Osteoblast (primary cell): ENCODE measurements around the gene MAPK14. TPM values are rescaled to one million over a fixed set of nuclear protein-coding genes. Genes with fewer than 3 reads are reported as not detected.

Experiments
- DNase-seq: peaks from one replicate; pipeline ENCODE4 v3.0.0; 2011; ENCODE audit warnings: low spot score, mixed read lengths; ENCODE audit not compliant: insufficient read length; ENCODE audit errors: missing footprints
- H2AFZ ChIP-seq: 2 replicates; pipeline ENCODE4 v1.6.0; 2011; ENCODE audit warnings: mild to moderate bottlenecking, low read length
- H3K27ac ChIP-seq: 2 replicates; pipeline ENCODE4 v1.5.1; 2011; ENCODE audit warnings: mild to moderate bottlenecking, low read depth, low read length, moderate library complexity
- H3K27me3 ChIP-seq: 2 replicates; pipeline ENCODE4 v1.6.0; 2012; ENCODE audit warnings: mild to moderate bottlenecking, control low read depth, inconsistent platforms, low read length, moderate library complexity; ENCODE audit not compliant: insufficient read depth
- H3K36me3 ChIP-seq: 2 replicates; pipeline ENCODE4 v1.5.1; 2011; ENCODE audit warnings: mild to moderate bottlenecking, low read length, control low read depth, moderate library complexity; ENCODE audit not compliant: insufficient read depth
- H3K4me1 ChIP-seq: 2 replicates; pipeline ENCODE4 v1.5.1; 2011; ENCODE audit warnings: mild to moderate bottlenecking, low read length, control low read depth, moderate library complexity; ENCODE audit not compliant: insufficient read depth
- H3K4me2 ChIP-seq: 2 replicates; pipeline ENCODE4 v1.6.0; 2011; ENCODE audit warnings: mild to moderate bottlenecking, low read length; ENCODE audit not compliant: insufficient read depth
- H3K4me3 ChIP-seq: fragments of 200-600 bp; sonication (generic); 3 replicates; pipeline ENCODE4 v1.5.1; 2012; ENCODE audit warnings: mild to moderate bottlenecking, low read length, inconsistent platforms; ENCODE audit not compliant: insufficient read depth
- H3K79me2 ChIP-seq: 2 replicates; pipeline ENCODE4 v1.6.0; 2012; ENCODE audit warnings: mild to moderate bottlenecking, low read length, control low read depth, inconsistent platforms; ENCODE audit not compliant: insufficient read depth
- H3K9me3 ChIP-seq: 2 replicates; pipeline ENCODE4 v1.5.1; 2011; ENCODE audit warnings: low read depth, low read length, control low read depth
- H4K20me1 ChIP-seq: 2 replicates; pipeline ENCODE4 v1.6.0; 2012; ENCODE audit warnings: mild to moderate bottlenecking, low read length, control low read depth; ENCODE audit not compliant: insufficient read depth
- total RNA-seq: library from RNA; depleted of rRNA; stranded (reverse); fragments of >200 nt; gene quantifications from 2 replicates; pipeline ENCODE4 v1.2.3, GENCODE V29; 2012
- TF ChIP-seq, protein P1 (sequence below): IDR thresholded peaks from 2 replicates; pipeline ENCODE4 v1.5.1; 2011; ENCODE audit warnings: mild to moderate bottlenecking, low read depth, low read length, moderate library complexity; ENCODE audit errors: extremely low read depth

The MAPK14 gene
- total RNA-seq, 1 donor: 90.5 TPM

- DNase-seq: no peak
- Histone ChIP-seq H3K4me1 (no peaks in the 10 kb centered on the region), H3K27me3 (peaks cover 2% of the 10 kb centered on the region), H3K36me3 (no peaks in the 10 kb centered on the region), H3K79me2 (no peaks in the 10 kb centered on the region), H3K9me3 (no peaks in the 10 kb centered on the region), H3K27ac (no peak overlapping the region), H3K4me3 (no peak overlapping the region), H3K4me2 (no peak overlapping the region), H4K20me1 (no peaks in the 10 kb centered on the region), H2AFZ (no peak overlapping the region)
- TF ChIP-seq, protein P1, sequence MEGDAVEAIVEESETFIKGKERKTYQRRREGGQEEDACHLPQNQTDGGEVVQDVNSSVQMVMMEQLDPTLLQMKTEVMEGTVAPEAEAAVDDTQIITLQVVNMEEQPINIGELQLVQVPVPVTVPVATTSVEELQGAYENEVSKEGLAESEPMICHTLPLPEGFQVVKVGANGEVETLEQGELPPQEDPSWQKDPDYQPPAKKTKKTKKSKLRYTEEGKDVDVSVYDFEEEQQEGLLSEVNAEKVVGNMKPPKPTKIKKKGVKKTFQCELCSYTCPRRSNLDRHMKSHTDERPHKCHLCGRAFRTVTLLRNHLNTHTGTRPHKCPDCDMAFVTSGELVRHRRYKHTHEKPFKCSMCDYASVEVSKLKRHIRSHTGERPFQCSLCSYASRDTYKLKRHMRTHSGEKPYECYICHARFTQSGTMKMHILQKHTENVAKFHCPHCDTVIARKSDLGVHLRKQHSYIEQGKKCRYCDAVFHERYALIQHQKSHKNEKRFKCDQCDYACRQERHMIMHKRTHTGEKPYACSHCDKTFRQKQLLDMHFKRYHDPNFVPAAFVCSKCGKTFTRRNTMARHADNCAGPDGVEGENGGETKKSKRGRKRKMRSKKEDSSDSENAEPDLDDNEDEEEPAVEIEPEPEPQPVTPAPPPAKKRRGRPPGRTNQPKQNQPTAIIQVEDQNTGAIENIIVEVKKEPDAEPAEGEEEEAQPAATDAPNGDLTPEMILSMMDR: no peak
Observed at GRCh38 chr6:36147294-36147693, 119.7 kb downstream of the MAPK14 start.

DNA sequence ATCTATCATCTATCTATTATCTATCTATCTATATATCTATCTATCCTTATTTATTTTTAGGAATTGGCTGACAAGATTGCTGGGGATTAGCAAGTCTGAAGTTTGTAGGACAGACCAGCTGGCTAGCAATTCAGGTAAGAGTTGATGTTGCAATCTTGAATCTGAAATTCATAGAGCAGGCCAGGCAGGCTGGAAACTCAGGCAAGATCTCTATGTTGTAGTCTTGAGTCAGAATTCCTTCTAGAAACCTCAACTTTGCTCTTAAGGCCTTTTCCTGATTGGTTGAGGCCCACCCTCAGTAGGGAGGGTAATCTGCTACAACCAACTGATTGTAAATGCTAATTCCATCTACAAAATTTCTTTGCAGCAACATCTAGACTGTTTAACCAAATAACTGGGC lies 121.9 kb downstream of the MAPK14 start:
- Histone ChIP-seq H3K27me3 (peaks cover 2% of the 10 kb centered on the region), H3K27ac (no peak overlapping the region), H4K20me1 (no peaks in the 10 kb centered on the region), H3K4me3 (no peak overlapping the region), H3K4me1 (no peaks in the 10 kb centered on the region), H3K79me2 (no peaks in the 10 kb centered on the region), H3K9me3 (no peaks in the 10 kb centered on the region), H3K36me3 (no peaks in the 10 kb centered on the region), H3K4me2 (no peak overlapping the region), H2AFZ (no peak overlapping the region)
- TF ChIP-seq, protein P1: no peak
- no peak for DNase-seq

GRCh38 chr6:36150283-36150682 lies 122.7 kb downstream of the MAPK14 start:
- Histone ChIP-seq H3K27ac (no peak overlapping the region), H4K20me1 (no peaks in the 10 kb centered on the region), H3K9me3 (no peaks in the 10 kb centered on the region), H3K4me1 (no peaks in the 10 kb centered on the region), H3K4me2 (no peak overlapping the region), H3K27me3 (peaks cover 2% of the 10 kb centered on the region), H3K36me3 (no peaks in the 10 kb centered on the region), H2AFZ (no peak overlapping the region), H3K79me2 (no peaks in the 10 kb centered on the region), H3K4me3 (no peak overlapping the region)
- TF ChIP-seq, protein P1: no peak
- no peak for DNase-seq

DNA sequence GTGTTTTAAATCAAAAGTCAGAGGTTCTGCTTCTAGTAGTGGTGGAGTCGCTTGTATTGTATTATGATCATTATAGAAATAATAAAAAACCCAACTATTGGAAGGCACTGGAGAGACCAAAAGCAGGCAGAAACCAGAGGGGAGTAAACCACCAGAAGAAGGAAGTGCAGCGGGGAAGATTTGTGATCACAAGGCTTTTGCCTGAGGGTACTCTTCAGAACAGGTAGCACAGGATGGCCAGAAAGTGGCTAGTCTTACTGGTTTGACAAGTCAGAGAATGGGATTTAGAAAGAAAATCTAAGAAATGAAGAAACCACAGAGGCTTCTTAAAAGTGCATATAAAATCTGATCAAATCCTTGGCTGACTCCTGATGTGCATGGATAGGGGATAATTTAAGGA lies 126.7 kb downstream of the MAPK14 start:
- Histone ChIP-seq H3K79me2 (no peaks in the 10 kb centered on the region), H3K9me3 (no peaks in the 10 kb centered on the region), H4K20me1 (no peaks in the 10 kb centered on the region), H3K27ac (no peak overlapping the region), H3K4me1 (no peaks in the 10 kb centered on the region), H3K27me3 (no peaks in the 10 kb centered on the region), H2AFZ (no peak overlapping the region), H3K4me2 (no peak overlapping the region), H3K36me3 (no peaks in the 10 kb centered on the region), H3K4me3 (no peak overlapping the region)
- no peak for DNase-seq
- TF ChIP-seq, protein P1: no peak
